Activated CD4-positive, alpha-beta T cell treated with anti-CD3 and anti-CD28 coated beads, Interleukin-2, amount 50 U/mL, for 1 hour (primary cell): Measurements from ENCODE around the gene RAPGEF5.

Source experiments
- DNase-seq: peaks from one replicate; pipeline ENCODE4 v3.0.0-alpha.2; 2020

The RAPGEF5 gene

GRCh38 chr7:22208799-22209198, 148.2 kb downstream of the RAPGEF5 start:
- DNase-seq = no peak

- DNase-seq = no peak
Measured at GRCh38 chr7:22207724-22208225, 149.2 kb downstream of the RAPGEF5 start.

- no peak for DNase-seq
Measured at GRCh38 chr7:22205631-22206030, 151.3 kb downstream of the RAPGEF5 start.

- no peak for DNase-seq
Measured at GRCh38 chr7:22204312-22204711, 152.6 kb downstream of the RAPGEF5 start.

GRCh38 chr7:22202141-22202540, 154.8 kb downstream of the RAPGEF5 start:
- no peak for DNase-seq

GRCh38 chr7:22201186-22201880, 155.6 kb downstream of the RAPGEF5 start:
- no peak for DNase-seq

- no peak for DNase-seq
Measured at GRCh38 chr7:22200777-22201176, 156.2 kb downstream of the RAPGEF5 start.

GRCh38 chr7:22200238-22200637, 156.7 kb downstream of the RAPGEF5 start:
- no peak for DNase-seq

GRCh38 chr7:22197376-22197775, 159.6 kb downstream of the RAPGEF5 start:
- no peak for DNase-seq

GRCh38 chr7:22196429-22196828, 160.5 kb downstream of the RAPGEF5 start:
- DNase-seq = no peak

- no peak for DNase-seq
Measured at GRCh38 chr7:22195397-22196172, 161.4 kb downstream of the RAPGEF5 start.

- no peak for DNase-seq
Measured at GRCh38 chr7:22194658-22195273, 162.2 kb downstream of the RAPGEF5 start.

- DNase-seq = no peak
Measured at GRCh38 chr7:22193450-22193983, 163.4 kb downstream of the RAPGEF5 start.

- DNase-seq = no peak
Measured at GRCh38 chr7:22192801-22193200, 164.2 kb downstream of the RAPGEF5 start.

GRCh38 chr7:22190736-22191135, 166.2 kb downstream of the RAPGEF5 start:
- DNase-seq = no peak

GRCh38 chr7:22189741-22190140, 167.2 kb downstream of the RAPGEF5 start:
- no peak for DNase-seq

- no peak for DNase-seq
Measured at GRCh38 chr7:22189230-22189629, 167.7 kb downstream of the RAPGEF5 start.

- DNase-seq = no peak
Measured at GRCh38 chr7:22187691-22188348, 169.1 kb downstream of the RAPGEF5 start.

- no peak for DNase-seq
Measured at GRCh38 chr7:22185559-22185958, 171.4 kb downstream of the RAPGEF5 start.

GRCh38 chr7:22184549-22185199, 172.3 kb downstream of the RAPGEF5 start:
- no peak for DNase-seq

- no peak for DNase-seq
Measured at GRCh38 chr7:22183522-22184280, 173.3 kb downstream of the RAPGEF5 start.

- no peak for DNase-seq
Measured at GRCh38 chr7:22182149-22182548, 174.8 kb downstream of the RAPGEF5 start.
